CD4-positive, alpha-beta T cell treated with Interleukin-4 for 1 hour (primary cell): Measurements from ENCODE around the gene ECM1.
A peak's percentile ranks its signal among the peaks of the same experiment; 100 is the strongest.

Experiments used
- DNase-seq, 2 donors: peaks; one replicate each; pipeline ENCODE4 v3.0.0-alpha.2; 2020 to 2022

Gene ECM1

DNA sequence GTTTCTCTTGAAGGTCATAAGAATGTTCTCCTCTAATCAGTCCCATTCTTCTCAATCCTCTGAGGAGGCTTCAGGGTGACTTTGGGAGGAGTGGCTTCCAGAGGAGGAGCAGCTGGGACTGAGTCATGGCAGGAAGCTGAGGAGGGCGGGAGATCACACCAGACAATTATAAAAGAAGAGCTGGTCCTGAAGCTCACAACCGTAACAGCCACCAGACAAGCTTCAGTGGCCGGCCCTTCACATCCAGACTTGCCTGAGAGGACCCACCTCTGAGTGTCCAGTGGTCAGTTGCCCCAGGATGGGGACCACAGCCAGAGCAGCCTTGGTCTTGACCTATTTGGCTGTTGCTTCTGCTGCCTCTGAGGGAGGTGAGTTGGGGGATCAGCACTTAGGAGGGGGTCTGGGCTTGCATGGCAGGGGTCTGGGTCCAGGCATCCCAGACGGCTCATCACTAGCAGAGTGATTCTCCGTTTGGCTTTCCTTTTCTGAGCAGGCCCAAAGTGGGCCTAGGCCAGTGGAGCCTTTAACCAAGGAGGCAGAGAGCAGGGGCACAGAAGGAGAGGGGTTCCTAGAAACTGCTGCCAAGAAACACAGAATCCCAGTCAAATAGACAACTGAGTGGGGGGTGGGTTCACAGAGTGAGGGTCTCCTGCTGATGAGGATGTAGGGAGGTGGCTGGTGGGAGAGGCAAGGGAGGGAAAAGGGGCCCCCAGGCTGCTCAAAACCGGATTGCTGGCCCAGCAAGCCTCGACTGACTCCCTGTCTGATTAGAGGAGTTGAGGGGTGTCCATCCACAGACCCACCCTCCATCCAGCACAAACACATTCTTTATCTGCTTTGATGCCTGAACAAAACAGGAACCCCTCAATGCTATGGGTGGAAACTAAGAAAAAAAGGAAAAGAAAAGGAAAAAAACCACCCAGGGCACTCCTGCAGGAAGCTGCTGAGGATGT lies at the start of gene ECM1:
Gene ECM1 (plus strand): TSS at position 198 of the 953 bp plus-strand sequence. CDS start 101 bp downstream, at position 299.
- DNase-seq, result no peak

GRCh38 chr1:150464422-150464826 lies 43.5 kb upstream of the ECM1 start:
- DNase-seq, result peak; percentile 74 to 79

DNA sequence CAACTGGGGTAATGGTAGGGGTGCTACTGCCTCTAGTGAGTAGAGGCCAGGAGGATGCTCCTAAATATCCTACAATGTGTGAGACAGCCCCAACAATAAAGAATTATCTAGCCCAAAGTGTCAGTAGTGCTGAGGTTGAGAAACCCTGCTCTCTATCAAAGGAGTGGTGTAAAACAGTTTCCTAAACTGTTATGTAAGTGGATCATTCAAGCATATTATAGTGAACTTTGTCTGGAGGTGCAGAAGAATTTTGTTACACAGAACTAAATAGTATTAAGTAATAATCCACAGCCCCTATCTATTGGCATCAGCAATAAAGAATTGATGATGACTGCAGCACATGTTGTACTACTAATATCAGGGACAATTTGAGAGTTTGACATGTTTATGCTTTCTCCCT lies 40.9 kb upstream of the ECM1 start:
- no peak for DNase-seq

DNA sequence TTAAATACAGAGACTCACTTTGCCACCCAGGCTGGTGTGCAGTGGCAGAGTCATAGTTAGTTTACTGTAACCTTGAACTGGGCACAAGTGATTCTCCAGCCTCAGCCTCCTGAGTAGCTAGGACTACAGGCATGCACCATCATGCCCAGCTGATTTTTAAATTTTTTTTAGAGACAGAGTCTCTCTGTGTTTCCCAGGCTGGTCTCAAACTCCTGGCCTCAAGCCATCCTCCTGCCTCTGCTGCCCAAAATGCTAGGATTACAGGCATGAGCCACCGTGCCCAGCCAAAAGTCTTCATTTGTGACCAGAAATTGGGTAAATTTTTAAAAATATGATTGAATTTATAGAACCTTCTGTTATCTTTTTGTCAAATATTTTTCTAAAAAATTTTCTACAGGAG lies 38.6 kb upstream of the ECM1 start:
- DNase-seq, result no peak

GRCh38 chr1:150472601-150473200 lies 35.2 kb upstream of the ECM1 start:
- no peak for DNase-seq

DNA sequence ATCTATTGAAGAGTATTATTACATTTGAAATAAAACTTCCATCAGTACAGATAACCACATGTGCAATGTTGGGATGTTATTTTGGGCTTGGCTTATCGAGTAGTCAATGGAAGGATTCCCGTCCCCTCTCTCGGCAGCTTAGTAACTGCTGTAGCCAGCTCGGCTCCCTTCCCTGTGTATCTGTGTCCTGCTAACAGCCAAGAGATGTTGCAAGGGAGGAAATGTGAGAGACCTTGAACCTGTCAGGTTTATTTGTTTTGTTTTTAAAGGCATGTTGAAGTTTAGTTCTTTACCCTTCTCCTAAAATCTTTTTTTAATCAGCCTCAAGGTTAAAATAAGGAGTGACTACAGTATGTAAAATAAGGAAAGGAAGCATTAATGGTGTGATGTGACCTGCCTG lies 34.2 kb upstream of the ECM1 start:
- DNase-seq, result no peak

DNA sequence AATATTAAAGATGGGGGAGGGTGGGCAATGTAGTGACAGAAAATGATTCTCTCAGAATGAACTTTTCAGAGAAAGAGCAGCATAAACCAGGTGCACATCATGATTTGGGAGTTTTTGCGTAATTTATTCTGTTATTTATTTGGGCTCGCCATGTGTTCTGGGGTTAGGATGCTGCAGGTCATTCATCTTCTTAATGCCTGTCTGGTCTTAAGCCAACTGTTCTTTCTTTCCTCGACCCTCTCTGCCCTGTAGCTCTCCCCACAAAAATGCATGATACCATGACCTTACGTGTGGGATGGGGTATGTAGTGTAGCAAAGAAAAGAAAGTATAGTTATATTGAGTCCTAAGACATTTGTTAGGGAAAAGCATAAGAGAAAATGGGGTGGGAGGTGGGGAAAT lies 33.0 kb upstream of the ECM1 start:
- no peak for DNase-seq

DNA sequence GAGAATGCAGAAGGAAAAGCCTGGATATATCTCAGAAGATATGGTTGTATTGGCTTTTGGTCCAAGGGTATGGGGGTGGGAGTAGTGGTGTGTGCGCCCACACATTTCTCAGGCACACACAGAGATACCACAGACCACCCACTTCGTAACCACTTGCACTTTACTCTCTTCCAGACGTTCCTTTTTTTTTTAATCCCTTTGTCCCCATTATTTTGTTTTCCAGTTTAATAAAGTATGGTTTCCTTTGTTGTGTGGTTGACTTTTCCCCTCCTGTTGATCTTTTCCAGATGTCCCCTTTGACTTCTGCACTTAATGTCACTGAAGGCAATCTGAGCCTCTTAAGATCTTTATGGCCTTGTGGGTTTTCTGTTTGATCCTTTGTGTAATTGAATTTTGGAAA lies 31.2 kb upstream of the ECM1 start:
- DNase-seq, result no peak

- DNase-seq, result no peak
Observed at GRCh38 chr1:150477320-150477719, 30.6 kb upstream of the ECM1 start.

DNA sequence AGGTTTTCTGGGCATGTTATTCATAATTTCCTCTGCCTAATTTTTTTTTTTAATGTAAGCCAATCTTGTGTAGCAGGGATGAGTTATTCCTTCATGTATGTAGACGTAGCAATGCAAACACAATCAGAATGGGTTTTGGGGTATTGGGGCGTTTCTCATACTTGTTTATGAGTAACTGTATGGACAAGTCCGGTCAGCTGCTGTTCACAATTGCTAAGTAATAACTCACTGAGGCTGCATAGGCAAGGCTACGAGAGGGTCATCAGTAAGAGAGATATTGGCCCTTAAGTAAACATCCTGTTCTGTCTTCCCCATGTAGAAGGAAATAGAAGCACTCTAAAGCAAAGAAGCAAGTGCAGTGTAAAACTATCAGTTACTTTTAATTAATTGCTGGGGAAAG lies 30.2 kb upstream of the ECM1 start:
- DNase-seq, result no peak

DNA sequence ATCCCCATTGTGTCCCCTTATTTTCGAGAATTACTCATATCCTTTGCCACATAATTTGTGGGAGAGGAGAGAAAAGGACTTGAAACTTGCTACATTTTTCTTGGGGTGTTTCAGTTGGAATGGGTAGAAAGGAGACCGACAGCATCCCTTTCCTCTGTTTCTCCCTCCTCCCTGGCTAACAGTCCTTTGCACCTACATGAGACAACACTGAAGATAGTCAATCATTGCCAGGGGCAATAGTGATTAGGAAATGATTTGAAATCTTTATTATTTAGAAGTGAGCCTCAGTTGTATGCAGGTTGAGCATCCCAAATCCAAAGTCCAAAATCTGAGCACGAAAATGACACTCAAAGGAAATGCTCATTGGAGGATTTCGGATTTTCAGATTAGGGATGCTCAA lies 28.5 kb upstream of the ECM1 start:
- no peak for DNase-seq

GRCh38 chr1:150479927-150480352 lies 28.0 kb upstream of the ECM1 start:
- DNase-seq, result no peak

- DNase-seq, result no peak
Observed at GRCh38 chr1:150484431-150484830, 23.5 kb upstream of the ECM1 start.

- no peak for DNase-seq
Observed at GRCh38 chr1:150484861-150485260, 23.0 kb upstream of the ECM1 start.

- DNase-seq, result peak; percentile 98 to 99
Observed at GRCh38 chr1:150486966-150487762, 20.7 kb upstream of the ECM1 start, which contains the start of gene TARS2. Gene TARS2 (plus strand): TSS chr1:150487419. CDS start chr1:150487451, 32 bp downstream.

DNA sequence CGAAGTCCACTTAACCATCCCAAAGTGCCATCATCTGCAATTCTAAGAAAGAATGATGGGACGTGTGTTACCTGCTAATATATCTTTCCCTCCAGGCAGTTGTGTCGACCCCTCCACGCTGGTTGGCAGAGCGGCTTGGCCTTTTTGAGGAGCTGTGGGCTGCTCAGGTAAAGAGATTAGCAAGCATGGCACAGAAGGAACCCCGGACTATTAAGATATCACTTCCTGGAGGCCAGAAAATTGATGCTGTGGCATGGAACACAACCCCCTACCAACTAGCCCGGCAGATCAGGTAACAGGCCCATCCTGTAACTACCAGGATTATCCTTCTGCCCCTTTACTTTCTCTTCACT lies 20.2 kb upstream of the ECM1 start:
- DNase-seq, result no peak

- DNase-seq, result no peak
Observed at GRCh38 chr1:150493175-150493574, 14.7 kb upstream of the ECM1 start.

GRCh38 chr1:150498342-150498741 lies 9.6 kb upstream of the ECM1 start:
- DNase-seq, result no peak

DNA sequence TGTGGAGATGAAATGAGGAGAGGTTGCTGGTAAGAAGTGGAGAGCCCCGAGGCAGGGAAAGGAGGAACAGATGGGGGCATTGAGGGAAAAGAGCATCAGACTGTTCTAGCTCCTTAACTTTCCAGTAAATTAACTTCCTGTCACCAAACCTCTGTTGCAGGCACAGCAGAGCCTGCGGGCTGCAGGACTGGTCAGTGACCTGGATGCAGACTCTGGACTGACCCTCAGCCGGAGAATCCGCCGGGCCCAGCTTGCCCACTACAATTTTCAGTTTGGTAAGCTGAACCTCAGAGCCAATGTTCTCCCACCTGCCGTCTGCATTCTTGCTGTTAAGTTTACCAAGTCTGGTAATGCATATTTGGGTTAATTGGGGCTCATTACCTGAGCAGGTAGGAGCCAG lies 2.5 kb upstream of the ECM1 start:
- no peak for DNase-seq

- no peak for DNase-seq
Observed at GRCh38 chr1:150508982-150509381, 1.1 kb downstream of the ECM1 start.

DNA sequence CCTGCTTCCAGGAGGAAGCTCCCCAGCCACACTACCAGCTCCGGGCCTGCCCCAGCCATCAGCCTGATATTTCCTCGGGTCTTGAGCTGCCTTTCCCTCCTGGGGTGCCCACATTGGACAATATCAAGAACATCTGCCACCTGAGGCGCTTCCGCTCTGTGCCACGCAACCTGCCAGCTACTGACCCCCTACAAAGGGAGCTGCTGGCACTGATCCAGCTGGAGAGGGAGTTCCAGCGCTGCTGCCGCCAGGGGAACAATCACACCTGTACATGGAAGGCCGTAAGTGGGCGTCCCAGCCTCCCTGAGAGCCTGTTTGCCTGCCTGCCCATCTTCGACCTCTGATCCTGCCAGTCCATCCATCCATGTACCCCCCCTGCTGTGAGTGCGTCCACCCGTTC lies 3.6 kb downstream of the ECM1 start:
- no peak for DNase-seq

DNA sequence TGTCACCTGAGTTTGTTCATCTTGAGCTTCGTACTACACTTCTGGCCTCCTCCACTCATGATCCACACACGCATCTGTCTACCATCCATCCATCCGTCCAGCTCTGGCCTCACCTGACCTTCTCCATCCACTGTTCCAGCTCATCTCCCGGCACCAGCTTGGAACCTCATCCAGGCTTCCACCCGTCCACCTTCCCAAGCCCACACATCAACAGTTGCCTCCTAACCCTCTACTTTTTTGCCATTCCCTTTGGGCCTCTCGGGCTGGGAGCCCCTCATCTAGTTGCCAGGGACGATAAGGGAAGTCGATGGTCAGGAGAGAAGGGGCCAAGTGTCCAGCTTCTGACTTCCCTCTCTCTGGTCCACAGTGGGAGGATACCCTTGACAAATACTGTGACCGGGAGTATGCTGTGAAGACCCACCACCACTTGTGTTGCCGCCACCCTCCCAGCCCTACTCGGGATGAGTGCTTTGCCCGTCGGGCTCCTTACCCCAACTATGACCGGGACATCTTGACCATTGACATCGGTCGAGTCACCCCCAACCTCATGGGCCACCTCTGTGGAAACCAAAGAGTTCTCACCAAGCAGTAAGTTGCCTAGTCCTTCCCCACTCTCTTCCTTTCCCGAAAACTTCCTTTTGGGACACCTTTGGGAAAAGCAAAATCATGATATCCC lies 4.2 kb downstream of the ECM1 start:
- no peak for DNase-seq

DNA sequence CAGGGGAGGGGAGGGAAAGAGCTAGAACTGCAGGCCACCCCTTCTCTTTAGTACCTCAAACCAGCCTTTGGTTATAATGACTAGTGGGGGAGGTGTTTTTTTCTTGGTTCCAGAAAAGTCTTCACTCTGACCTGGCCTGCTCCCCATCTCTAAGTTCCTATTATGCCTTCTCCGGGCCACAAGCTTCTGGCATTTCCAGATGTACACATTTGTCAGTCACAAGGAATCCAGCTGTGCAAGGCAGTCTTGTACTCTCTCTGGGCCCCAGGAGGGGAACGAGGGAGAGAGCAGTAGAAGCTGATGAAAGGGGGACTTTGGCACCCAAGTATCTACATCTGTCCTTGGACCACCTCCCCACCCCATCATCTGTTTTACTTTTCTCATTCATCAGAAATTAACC lies 4.9 kb downstream of the ECM1 start:
- no peak for DNase-seq
